Neural progenitor cell (in vitro differentiated cells): ENCODE data around the gene GALNT2. TPM values are rescaled to one million over a fixed set of nuclear protein-coding genes. Genes with fewer than 3 reads are reported as not detected.

Source experiments
- DNase-seq: peaks from one replicate; pipeline ENCODE4 v3.0.0-alpha.2; 2016; ENCODE audit warnings: low spot score
- H2AFZ ChIP-seq: fragments of 200-600 bp; sonication (generic); replicated peaks from 2 replicates; pipeline ENCODE4 v1.6.1; 2016; ENCODE audit warnings: antibody characterized with exemption
- H3F3A ChIP-seq: fragments of 200-600 bp; sonication (generic); 2 replicates; pipeline ENCODE4 v1.6.1; 2016; ENCODE audit warnings: antibody characterized with exemption, low read depth
- H3K27ac ChIP-seq: fragments of 200-600 bp; sonication (generic); 2 replicates; pipeline ENCODE4 v1.5.1; 2016; ENCODE audit warnings: mild to moderate bottlenecking
- H3K27me3 ChIP-seq: fragments of 200-600 bp; sonication (generic); 2 replicates; pipeline ENCODE4 v1.6.1; 2016; ENCODE audit warnings: mild to moderate bottlenecking, moderate library complexity
- H3K36me3 ChIP-seq: fragments of 200-600 bp; sonication (generic); 2 replicates; pipeline ENCODE4 v1.5.1; 2016
- H3K4me1 ChIP-seq: fragments of 200-600 bp; sonication (generic); 2 replicates; pipeline ENCODE4 v1.6.1; 2016; ENCODE audit warnings: mixed run types
- H3K4me2 ChIP-seq: fragments of 200-600 bp; sonication (generic); 2 replicates; pipeline ENCODE4 v1.6.1; 2016
- H3K4me3 ChIP-seq: fragments of 200-600 bp; sonication (generic); 2 replicates; pipeline ENCODE4 v1.5.1; 2016
- H3K79me2 ChIP-seq: fragments of 200-600 bp; sonication (generic); 2 replicates; pipeline ENCODE4 v1.6.1; 2016; ENCODE audit warnings: low read depth
- H3K9ac ChIP-seq: fragments of 200-600 bp; sonication (generic); 2 replicates; pipeline ENCODE4 v1.6.1; 2016
- H3K9me3 ChIP-seq: fragments of 200-600 bp; sonication (generic); 2 replicates; pipeline ENCODE4 v1.5.1; 2016; ENCODE audit warnings: low read depth
- H4K20me1 ChIP-seq: fragments of 200-600 bp; sonication (generic); 2 replicates; pipeline ENCODE4 v1.6.1; 2016; ENCODE audit warnings: low read depth
- H3K27ac Mint-ChIP-seq: 3 replicates; pipeline ENCODE4 v1.8.0; 2021; ENCODE audit warnings: mixed read lengths
- H3K27me3 Mint-ChIP-seq: 2 replicates; pipeline ENCODE4 v1.8.0; 2022; ENCODE audit warnings: low read depth, mild to moderate bottlenecking, inconsistent platforms, moderate library complexity, mixed read lengths; ENCODE audit not compliant: insufficient read depth
- H3K36me3 Mint-ChIP-seq: 3 replicates; pipeline ENCODE4 v1.8.0; 2021; ENCODE audit warnings: mixed read lengths
- H3K4me1 Mint-ChIP-seq: 3 replicates; pipeline ENCODE4 v1.8.0; 2021; ENCODE audit warnings: mixed read lengths
- H3K4me3 Mint-ChIP-seq: 3 replicates; pipeline ENCODE4 v1.8.0; 2021; ENCODE audit warnings: mild to moderate bottlenecking, moderate library complexity, mixed read lengths
- H3K9me3 Mint-ChIP-seq: 3 replicates; pipeline ENCODE4 v1.8.0; 2020; ENCODE audit warnings: mixed read lengths
- EZH2 ChIP-seq: fragments of 200-600 bp; sonication (generic); IDR thresholded peaks from 2 replicates; pipeline ENCODE4 v1.6.1; 2017; ENCODE audit warnings: antibody characterized with exemption, mild to moderate bottlenecking, moderate library complexity
- EZH2phosphoT487 ChIP-seq: fragments of 200-600 bp; sonication (generic); IDR thresholded peaks from 2 replicates; pipeline ENCODE4 v1.6.1; 2017; ENCODE audit warnings: antibody characterized with exemption
- total RNA-seq: library from RNA; depleted of rRNA; stranded (reverse); fragments of >200 nt; gene quantifications from 2 replicates; pipeline ENCODE4 v1.2.3, GENCODE V29; 2015; ENCODE audit warnings: low replicate concordance
- TF ChIP-seq, protein P1 (sequence below): fragments of 200-600 bp; sonication (generic); IDR thresholded peaks from 2 replicates; pipeline ENCODE4 v1.5.1; 2017; ENCODE audit warnings: antibody characterized with exemption, mild to moderate bottlenecking

GALNT2 gene
- total RNA-seq, 1 donor from 2014 or later, result 37.6 TPM

DNA sequence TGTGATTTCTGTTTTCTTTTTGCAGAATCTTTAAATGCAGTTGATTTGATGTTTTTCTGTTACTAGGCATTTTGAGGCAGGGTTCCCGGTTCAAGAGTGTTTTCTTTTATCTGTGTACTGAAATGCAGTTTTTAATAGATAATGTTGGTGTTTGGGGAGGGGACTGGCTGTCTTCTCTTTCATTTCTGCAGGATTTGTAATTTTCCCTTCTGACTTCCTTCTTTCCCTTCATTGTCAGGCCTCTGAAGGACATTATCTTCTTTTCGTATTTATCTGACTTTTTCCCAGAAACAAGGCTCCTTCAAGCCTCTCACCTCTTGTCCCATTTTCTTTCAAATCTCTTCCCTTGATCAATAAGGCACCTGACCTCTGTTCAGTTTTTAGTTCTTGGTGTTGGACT lies 1.5 kb upstream of the GALNT2 start:
- peaks cover 34% of the 10 kb centered on the region for H3K4me1 Mint-ChIP-seq
- H2AFZ ChIP-seq, result no peak overlapping the region
- no peak overlapping the region for H3K27ac Mint-ChIP-seq
- H3K79me2 ChIP-seq, result peaks cover 29% of the 10 kb centered on the region
- H3K4me3 ChIP-seq, result no peak overlapping the region
- DNase-seq, result no peak
- H3F3A ChIP-seq, result peaks cover 38% of the 10 kb centered on the region
- no peak overlapping the region for H3K9ac ChIP-seq
- peaks cover 17% of the 10 kb centered on the region for H3K27me3 ChIP-seq
- TF ChIP-seq EZH2 (no peak), EZH2phosphoT487 (no peak)
- TF ChIP-seq, protein P1, sequence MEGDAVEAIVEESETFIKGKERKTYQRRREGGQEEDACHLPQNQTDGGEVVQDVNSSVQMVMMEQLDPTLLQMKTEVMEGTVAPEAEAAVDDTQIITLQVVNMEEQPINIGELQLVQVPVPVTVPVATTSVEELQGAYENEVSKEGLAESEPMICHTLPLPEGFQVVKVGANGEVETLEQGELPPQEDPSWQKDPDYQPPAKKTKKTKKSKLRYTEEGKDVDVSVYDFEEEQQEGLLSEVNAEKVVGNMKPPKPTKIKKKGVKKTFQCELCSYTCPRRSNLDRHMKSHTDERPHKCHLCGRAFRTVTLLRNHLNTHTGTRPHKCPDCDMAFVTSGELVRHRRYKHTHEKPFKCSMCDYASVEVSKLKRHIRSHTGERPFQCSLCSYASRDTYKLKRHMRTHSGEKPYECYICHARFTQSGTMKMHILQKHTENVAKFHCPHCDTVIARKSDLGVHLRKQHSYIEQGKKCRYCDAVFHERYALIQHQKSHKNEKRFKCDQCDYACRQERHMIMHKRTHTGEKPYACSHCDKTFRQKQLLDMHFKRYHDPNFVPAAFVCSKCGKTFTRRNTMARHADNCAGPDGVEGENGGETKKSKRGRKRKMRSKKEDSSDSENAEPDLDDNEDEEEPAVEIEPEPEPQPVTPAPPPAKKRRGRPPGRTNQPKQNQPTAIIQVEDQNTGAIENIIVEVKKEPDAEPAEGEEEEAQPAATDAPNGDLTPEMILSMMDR, result no peak
- peaks cover 18% of the 10 kb centered on the region for H3K9me3 Mint-ChIP-seq
- no peaks in the 10 kb centered on the region for H3K36me3 Mint-ChIP-seq
- H3K36me3 ChIP-seq, result no peaks in the 10 kb centered on the region
- peaks cover 22% of the 10 kb centered on the region for H3K4me1 ChIP-seq
- H4K20me1 ChIP-seq, result peaks cover 29% of the 10 kb centered on the region
- H3K27ac ChIP-seq, result no peak overlapping the region
- H3K9me3 ChIP-seq, result peaks cover 6% of the 10 kb centered on the region
- no peak overlapping the region for H3K4me2 ChIP-seq
- H3K27me3 Mint-ChIP-seq, result peaks cover 5% of the 10 kb centered on the region
- peak overlapping the region; percentile 52 for H3K4me3 Mint-ChIP-seq

DNA sequence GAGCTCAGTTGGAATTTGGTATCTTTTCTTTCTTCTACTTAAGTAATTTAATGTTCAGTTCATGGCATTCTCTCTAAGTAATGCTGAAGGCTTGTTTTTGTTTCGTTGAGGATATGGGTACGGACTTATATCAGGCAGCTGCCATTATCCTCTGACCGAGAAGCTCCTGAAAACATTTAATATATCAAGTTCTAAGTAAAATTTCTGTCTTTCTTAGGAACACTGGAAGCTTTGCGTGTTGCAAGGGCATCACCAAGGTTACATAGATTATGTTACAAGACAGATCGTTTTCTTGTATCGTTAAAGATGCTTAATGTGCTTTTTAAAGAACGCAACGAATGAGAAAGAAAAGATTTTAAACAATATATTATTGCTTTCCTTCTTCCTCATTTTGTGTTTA lies 1.0 kb upstream of the GALNT2 start:
- Mint-ChIP-seq H3K9me3 (peaks cover 15% of the 10 kb centered on the region), H3K4me3 (peak overlapping the region; percentile 88), H3K36me3 (no peaks in the 10 kb centered on the region), H3K4me1 (peaks cover 34% of the 10 kb centered on the region), H3K27me3 (peaks cover 5% of the 10 kb centered on the region), H3K27ac (peak overlapping the region; percentile 68)
- peaks cover 34% of the 10 kb centered on the region for H3K79me2 ChIP-seq
- TF ChIP-seq EZH2phosphoT487, result no peak
- TF ChIP-seq, protein P1, result no peak
- TF ChIP-seq EZH2, result no peak
- peaks cover 22% of the 10 kb centered on the region for H3K4me1 ChIP-seq
- H3K4me2 ChIP-seq, result peak overlapping the region; percentile 77
- peak overlapping the region; percentile 66 for H3K4me3 ChIP-seq
- no peak overlapping the region for H3K27ac ChIP-seq
- H4K20me1 ChIP-seq, result peaks cover 34% of the 10 kb centered on the region
- H3K36me3 ChIP-seq, result no peaks in the 10 kb centered on the region
- H3K27me3 ChIP-seq, result peaks cover 17% of the 10 kb centered on the region
- no peak for DNase-seq
- peaks cover 6% of the 10 kb centered on the region for H3K9me3 ChIP-seq
- H2AFZ ChIP-seq, result no peak overlapping the region
- H3F3A ChIP-seq, result peaks cover 38% of the 10 kb centered on the region
- no peak overlapping the region for H3K9ac ChIP-seq

DNA sequence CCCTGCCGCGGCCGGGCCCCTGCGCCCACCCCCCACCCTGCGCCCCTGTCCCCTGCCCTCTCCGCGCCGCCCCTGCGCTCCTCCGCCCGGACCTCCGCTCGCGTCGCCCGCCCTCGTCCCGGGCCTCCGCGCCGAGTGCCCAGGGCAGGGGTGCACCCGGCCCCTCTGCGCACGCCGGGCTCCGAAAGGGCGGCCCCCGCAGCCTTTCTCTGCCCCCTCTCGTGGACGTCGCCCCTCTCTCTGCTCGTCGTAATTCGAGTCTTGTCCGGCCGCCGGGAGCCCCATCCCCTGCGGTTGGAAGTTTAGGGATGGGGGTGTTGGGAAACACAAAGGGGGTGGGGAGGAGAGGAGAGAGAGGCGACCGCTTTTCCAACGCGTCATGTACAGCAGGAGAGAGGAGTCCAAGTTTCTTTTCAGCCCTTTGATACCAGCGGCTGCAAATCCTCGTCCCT lies 407 bp downstream of the GALNT2 start:
- no peak overlapping the region for H3K9ac ChIP-seq
- H3F3A ChIP-seq, result peaks cover 38% of the 10 kb centered on the region
- DNase-seq, result peak; percentile 67
- Mint-ChIP-seq H3K27me3 (peaks cover 7% of the 10 kb centered on the region), H3K9me3 (peaks cover 6% of the 10 kb centered on the region), H3K4me3 (peak overlapping the region; percentile 93), H3K27ac (peak overlapping the region; percentile 47), H3K4me1 (peaks cover 40% of the 10 kb centered on the region), H3K36me3 (no peaks in the 10 kb centered on the region)
- peak overlapping the region; percentile 91 for H3K4me2 ChIP-seq
- H4K20me1 ChIP-seq, result peaks cover 48% of the 10 kb centered on the region
- H3K27ac ChIP-seq, result peak overlapping the region; percentile 88
- peak overlapping the region; percentile 99 for H3K4me3 ChIP-seq
- peaks cover 17% of the 10 kb centered on the region for H3K27me3 ChIP-seq
- peaks cover 3% of the 10 kb centered on the region for H3K9me3 ChIP-seq
- H2AFZ ChIP-seq, result peak overlapping the region; percentile 94
- peaks cover 22% of the 10 kb centered on the region for H3K4me1 ChIP-seq
- no peaks in the 10 kb centered on the region for H3K36me3 ChIP-seq
- no peak for TF ChIP-seq EZH2
- TF ChIP-seq EZH2phosphoT487, result no peak
- TF ChIP-seq, protein P1, result peak; percentile 5
- H3K79me2 ChIP-seq, result peaks cover 47% of the 10 kb centered on the region
